Fibroblast of skin of right quadriceps (primary cell): ENCODE data around the gene BTBD9.
"Not testable (repeated sequence)": the region's sequence is repeated elsewhere in the genome, so short reads cannot be mapped to it uniquely, and the experiment has no call there.

Experiments
- DNase-seq: peaks from one replicate; pipeline ENCODE4 v3.0.0-alpha.2; 2013

Gene BTBD9

DNA sequence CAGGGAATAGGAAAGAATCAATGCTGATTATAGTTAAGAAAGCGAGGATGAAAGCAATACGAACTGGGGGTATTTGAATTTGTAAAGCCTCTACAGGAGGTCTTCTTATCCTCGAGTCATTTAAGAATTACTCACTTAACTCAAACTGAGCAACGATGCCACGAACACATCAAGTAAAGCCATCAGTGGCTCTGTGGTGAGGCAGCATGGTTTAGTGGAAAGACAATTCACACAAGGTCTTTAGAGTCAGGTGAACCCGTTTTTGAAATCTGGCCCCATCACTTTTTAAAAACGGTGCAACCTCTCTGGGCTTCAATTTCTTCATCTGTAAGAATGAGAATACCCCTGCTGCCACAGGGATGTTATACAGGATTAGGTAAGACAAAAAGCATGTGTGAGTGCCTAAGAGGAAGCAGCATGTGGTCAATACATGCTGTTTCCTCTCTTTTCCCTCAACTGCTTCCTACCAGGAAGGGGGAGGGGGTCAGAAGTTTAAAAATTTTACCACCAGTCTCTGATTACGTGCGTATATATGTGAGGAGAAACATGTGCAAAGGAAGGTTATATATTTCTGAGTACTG lies 162.0 kb downstream of the BTBD9 start:
- no peak for DNase-seq

DNA sequence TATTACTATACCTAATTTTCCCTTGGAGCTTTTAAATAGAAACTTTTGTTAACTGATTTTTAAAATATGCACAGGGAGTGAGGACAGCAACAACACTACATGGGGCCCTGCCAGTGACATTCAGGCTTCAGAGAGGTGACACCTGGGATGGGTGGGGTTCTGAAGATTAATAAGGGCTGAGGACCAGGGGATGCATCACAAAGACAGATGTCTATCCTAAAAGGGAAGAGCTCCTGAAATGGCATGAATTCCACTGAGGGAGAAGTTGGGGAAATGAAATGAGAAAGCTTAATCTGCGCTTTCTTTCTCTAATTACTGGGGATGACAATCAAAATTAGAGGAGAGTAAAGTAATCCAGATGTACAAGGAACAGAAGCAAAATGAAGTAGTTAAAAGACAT lies 162.8 kb downstream of the BTBD9 start:
- no peak for DNase-seq

DNA sequence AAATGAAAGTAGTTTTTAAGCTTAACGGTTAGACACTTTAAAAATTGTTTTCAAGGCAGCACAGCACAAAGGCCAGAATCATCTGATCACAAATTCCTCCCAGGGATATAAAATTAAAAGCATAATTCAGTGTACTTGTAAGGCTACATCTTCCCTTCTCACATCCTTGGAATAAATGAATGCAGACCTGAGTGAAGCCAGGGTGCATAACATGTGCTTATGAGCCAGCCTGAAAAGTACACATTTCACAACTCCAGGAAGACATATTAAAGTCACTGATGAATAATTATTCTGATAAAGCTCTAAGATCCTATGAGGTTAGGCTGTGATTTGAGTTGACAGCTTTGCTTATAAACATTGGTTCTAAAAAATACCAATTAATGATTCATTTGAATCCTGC lies 163.6 kb downstream of the BTBD9 start:
- DNase-seq: no peak

DNA sequence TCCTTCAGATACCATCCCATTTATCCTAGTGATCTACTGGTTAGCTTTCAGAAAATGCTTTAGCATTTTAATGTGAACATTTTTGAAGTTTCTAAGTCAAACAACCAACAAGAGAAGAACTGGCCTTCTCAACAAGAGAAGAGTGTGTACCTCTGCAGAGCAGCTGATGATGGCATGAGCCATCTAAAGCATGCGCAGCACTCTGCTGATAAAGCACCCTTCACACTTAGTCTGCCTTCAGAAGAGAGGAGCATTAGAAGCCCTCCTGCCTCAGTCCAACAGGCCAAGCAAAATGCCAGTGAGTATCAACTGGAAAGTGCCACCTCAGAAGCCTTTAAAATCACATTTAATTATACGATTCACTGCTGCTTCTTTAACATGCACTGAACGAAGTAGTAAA lies 169.2 kb downstream of the BTBD9 start:
- DNase-seq: no peak

DNA sequence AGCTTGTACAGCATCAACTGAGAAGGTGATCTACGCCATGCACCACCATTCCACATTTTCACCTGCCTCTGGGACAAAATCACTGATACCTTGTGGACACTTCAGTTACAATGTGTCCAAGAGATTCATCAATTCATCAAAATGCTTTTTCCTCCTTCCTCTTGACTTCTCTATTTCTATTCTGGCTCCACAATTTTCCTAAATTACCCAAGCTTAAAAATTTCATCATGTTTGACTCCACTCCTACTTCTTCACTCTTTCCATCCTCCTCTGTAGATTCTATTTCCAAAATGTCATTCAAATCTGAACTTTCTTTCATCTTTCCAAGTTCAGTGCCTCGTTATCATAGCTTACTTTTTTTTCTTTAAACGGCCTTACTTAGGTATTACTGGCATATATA lies 172.2 kb downstream of the BTBD9 start:
- DNase-seq: no peak

DNA sequence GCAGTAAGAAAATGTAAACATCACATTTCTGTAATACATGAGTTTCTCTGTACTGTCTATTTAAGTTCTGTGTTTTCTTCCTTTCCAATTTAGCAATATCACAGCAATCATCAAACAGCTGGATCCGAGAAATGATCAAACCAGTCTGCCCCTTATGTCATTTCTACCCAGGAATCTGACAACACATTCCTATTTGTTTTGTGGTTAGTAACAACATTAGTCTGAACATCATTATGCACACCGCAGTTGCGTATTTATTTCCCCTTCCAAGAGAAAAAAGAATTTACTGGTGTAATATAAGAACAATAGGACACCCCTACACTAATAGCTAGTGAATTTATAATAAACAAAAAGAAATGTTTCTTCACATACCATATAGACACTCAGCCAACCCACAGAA lies 179.5 kb downstream of the BTBD9 start:
- DNase-seq: peak; percentile 91

DNA sequence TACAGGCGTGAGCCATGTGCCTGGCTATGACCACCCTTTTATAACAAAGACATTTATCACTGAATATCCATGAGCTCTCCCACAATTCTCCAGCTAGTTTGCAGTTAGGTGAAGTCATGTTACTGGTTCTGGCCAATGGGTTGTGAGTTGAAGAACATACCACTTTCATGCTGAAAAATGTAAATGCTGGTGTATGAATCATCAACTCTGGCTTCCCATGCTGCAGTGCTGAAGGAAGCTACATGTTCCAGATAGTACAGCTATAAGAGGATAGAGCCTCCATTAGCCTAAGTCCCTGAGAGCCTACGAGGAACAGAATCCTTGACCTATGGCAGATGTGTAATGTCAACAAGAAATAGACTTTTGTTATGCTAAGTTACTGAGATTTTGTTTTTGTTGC lies 180.4 kb downstream of the BTBD9 start:
- peak; percentile 62 for DNase-seq

DNA sequence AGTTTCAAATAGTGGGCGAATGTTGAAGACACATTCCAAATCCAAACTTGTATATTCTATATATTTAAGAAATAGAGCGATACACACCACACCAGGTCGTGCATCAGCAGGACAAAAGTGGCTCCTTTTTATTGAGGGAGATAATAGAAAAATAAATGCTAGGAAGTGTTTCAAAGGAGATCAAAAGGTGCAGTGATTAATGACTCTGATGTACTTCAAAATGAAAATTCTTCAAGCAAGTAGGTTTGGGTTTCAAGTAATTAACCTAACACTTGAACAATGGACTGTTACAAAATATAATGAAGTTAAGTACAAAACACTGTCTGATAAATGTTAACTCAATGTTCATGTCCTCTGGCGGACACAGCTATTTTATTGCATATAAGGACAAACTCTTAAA lies 185.9 kb downstream of the BTBD9 start:
- DNase-seq: no peak

DNA sequence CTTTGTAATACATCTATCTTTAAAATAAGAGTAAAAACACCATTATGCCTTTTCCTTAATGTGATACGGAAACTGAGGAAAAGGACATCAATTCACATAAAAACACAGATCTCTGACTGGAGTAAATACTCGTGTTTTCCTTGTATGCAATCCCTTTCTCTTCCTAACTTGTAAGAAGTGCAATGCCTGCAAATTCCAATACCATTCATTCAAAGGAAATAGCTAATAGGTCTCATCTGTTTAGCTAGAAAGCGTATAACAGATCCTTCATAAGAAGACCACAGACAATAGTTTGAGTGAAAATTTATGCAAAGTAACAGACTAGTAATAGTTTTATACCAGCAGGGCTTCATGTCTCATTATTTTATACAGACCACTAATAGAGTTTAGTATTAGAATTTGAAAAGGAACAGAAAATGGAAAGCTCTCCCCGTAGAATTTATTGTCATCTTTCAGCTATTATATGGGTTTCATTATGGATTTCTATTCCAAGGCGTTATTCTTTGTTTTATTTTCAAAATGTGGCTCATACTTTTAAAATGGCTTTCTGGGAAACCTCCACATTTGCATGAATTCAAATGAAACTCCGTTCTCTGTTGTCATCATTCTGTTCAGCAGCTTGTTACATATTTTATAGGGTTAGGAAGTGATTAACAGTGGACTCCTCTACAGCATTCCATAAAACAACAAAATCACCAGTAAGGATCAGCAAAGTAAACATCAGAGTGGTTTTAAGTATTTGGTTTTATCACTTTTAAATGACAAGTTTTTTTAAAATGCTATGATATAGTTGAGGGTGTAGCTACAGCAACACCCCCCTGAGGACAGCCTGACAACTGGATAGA lies 186.7 kb downstream of the BTBD9 start:
- peak; percentile 38 for DNase-seq

DNA sequence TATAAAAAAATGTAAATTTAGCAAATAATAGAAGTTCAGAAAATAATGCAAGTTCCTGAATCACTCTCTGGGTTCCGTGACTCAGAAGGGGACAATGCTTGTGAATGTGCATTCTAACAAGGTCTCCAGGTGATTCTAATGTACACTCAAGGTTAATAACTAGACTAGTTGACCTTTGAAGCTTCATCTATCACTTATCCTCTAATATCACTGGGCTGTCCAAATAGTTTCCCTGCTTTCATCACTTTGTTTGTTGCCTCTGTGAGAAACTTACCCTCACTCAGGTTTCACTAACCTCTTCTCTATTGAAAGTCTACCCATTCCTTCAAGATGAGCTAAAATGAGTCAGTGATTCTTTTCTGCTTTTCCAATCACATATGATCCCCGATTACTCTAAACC lies 189.0 kb downstream of the BTBD9 start:
- DNase-seq: no peak

DNA sequence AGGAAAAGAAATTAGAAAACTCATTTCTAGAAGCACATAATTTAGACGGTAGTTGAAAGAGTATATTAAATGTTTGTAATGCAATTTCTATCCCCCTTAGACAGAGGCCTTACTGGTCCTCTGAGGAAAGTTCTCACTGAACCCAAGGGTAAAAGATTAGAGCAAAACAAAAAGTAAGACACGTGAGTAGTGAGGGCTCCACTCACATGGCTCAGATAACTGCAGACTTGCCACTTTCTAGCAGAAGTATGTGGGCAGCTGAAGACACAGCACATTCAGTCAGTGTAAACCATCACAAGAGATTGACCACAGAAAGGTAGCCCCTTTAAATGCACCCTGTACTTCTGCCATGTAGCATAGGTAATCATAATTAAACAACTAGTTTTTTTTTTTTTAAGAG lies 193.8 kb downstream of the BTBD9 start:
- no peak for DNase-seq

DNA sequence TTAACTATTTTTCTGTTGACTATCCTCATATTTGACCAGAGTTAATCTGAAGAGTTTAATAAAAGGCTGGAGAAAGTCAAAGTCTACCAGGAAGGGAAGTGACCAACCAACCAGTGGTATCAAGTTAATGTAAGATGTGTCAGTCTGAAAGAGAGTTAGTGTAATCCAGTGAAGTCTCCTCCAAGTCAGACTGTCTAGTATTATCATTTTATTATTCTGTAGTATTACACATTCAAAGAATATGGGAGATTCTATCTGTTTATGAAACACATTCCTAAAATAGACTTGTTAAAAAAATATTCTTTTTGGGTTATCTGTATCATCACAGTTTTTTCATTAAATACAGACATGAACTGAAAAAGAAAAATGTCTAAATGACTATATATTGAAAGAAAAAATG lies 194.4 kb downstream of the BTBD9 start:
- peak; percentile 10 for DNase-seq

DNA sequence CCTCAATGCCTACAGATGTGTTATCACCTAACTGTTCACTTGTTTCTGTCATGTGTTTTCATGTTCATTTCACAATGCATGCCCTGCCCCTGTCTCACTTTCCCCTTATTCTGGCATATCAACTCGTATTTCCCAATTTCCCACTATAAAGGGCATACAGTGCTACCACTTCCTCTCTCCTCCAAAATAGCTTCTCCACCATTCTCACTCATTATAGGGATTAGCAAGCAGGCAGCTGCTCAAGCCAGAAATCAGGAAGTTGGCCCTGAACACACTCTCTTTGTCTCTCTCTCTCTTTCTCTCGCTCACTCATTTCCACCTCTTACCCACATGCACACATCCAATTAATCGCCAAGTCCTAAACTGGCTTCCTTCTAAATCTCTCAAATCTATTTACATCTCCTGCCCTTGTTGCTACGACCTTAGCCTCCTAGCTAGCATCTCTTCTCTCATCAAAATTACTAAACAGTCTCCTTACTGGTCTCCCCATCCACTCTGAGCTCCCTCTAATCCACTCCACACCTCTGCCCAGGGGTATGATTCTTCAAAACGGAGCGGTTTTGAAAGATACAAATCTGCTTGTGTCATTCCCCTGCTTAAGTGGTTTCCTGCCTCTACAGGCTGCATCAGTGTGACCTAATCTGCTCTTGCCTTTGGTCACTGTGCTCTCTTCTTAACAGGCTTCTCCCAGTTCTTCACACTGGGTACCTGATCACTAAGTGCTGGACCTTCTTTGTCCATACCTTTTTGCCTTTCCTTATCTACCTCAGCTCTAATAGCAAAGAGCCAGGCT lies 196.2 kb downstream of the BTBD9 start:
- DNase-seq: no peak

DNA sequence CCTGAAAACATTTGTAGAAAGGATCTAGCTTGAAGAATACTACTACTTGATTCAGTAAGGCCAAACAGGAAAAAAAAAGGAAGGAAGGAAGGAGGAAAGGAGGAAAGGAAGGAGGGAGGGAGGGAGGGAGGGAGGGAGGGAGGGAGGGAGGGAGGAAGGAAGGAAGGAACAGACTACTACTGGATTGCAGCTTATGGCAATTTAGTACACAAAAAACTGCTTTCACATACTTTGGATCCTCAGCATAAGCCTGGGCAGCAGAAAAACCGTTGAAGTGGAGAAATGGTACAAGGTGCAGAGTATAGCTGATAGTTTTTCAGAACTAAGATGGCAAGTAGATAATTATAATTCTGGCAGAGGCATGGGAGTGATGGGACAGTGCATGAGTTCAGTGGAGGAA lies 201.6 kb downstream of the BTBD9 start:
- DNase-seq: no peak

DNA sequence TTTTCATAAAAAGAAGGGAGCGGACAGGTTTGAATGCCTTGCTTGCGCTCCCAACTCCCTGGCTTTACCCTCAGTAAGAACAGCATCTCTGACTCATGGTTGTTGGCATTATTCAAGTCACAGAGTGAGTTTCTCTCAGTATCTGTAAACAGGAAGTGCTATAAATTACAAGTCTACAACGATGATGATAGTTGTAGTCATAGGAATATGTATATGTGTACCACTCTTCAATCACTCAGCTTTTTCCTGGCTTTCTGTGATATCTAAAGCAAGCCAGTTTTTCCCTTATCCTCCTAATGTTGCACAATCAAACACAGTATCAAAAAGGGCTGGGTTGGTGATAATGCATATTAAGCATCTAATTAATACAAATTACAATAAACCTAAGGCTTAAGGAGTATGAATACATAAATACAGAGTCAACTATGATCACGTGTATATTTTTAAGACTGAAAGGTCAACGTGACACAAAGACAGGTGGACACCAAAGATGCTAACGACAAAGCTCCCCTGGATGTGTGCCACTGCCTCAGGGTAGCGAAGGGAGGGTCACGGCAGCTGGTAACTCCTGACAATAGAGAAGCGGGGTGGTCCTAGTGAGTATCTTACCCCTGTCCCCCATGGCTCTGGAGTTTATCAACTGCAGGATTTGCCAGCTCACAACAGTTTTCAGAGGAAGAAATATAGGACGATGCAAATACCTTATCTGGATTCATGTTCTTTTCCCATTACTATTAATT lies 202.8 kb downstream of the BTBD9 start:
- peak; percentile 68 for DNase-seq

DNA sequence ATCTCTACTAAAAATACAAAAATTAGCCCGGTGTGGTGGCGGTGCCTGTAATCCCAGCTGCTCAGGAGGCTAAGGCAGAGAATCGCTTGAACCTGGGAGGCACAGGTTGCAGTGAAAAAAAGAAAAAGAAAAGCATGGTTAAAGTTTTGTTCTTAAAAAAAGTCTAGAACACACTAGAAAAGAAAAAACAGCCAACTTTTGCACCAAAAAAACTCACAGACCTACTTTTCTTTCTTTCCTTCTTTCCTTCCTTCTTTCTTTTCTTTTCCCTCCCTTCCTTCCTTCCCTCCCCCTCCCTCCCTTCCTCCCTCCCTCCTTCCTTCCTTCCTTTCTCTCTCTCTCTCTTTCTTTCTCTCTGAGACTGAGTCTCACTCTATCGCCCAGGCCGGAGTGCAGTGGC lies 204.4 kb downstream of the BTBD9 start:
- no peak for DNase-seq

DNA sequence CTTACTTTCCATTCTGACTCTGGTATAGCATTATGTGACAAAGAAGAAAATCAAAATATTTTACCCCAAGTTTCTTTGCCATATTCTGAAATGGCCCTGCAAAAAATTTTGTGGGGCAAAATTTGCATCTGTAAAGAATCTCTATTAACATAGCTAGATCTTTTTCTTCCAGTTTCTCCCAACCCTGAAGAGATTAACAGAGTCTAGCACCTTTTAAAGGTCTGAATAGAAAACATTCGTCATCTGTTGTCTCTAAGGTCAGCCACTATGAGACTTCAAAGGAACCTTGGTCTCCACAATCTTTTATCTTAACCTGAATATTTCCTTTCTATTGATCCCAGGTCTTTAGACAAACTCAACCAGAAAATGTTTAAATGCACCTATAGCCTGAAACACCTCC lies 205.7 kb downstream of the BTBD9 start:
- no peak for DNase-seq

DNA sequence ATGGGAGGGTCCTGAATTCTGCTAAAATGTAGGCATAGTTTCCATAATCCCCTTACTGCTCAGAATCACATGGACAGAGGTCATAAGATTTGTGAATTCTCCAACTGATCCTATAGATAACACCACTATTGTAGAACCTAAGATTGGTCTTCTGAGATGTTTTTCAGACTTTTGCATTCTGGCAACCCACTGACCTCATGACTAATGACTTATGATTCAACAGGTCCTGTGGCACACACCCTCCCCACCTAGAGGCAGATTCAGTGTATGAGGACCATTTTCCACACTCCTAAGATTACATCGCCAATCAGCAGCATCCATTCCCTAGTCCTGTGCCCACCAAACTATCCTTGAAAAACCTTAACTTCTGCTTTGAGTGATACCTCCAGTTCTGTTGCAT lies 207.2 kb downstream of the BTBD9 start:
- DNase-seq: no peak

DNA sequence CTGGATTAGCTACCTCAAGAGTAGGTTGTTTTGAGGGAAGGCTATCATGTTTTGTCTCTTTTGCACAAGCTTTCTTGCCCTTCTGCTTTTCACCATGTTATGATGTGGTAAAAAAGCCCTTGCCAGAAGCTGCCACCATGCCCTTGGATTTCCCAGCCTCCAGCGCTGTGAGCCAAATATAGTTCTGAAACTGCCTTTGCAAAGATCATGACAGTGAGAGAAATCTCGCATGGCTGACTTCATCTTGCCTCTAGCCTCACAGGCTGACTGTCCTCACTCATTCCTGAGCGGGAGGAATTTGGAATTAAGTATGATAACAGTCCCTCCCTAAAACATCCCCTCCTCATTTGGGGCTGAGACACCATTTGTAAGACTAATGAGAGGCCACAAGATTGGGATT lies 207.7 kb downstream of the BTBD9 start:
- no peak for DNase-seq

DNA sequence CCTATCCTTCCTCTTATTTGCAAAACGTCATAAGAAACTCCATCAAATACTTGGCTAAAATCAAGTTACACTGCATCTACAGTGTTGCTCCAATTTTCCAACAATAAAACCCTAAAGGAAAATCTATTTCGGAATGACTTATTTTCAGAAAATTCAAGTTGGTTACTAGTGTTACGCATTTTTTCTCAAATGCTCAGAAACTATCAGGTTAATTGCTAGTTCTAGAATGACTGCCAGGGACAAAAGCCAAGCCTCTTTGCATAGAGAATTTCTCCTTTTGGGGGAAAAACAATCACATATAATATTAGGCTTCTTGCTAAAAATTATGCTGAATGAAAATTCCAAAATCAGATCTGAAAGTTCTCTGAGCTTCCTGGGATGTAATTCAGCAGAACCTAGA lies 210.2 kb downstream of the BTBD9 start:
- no peak for DNase-seq

DNA sequence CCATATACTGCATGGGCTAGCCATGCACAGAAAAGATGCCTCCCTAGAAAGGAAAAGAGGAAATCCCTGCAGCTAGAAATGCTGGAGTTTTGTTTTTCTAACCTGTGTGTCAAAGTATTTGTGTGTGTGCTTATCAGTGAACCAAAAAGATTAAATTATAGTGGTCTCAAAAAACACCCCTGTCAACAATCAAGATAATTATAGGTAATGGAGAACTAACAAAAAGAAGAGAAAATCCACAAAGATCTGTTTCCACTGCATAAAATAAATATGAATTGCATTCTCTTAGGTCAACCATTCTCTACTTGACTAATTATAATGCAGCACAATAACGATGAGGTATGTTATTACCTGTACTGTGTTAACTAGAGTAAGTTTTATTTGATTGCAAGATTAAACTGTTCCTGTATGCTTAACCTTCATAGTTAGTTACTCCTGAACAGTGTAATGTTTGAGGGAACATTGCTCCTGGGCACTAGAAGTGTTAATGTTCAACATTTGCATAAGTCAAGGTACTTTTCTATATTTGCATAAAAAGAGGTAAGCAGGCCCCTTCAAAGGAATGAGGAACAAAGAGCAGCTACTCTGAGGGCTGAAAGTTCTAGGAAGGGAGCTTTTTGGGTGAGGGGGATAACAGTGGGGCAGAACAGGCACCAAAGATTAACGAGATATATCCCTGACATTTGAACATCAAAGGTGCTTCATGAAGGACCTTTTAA lies 212.1 kb downstream of the BTBD9 start:
- DNase-seq: no peak

DNA sequence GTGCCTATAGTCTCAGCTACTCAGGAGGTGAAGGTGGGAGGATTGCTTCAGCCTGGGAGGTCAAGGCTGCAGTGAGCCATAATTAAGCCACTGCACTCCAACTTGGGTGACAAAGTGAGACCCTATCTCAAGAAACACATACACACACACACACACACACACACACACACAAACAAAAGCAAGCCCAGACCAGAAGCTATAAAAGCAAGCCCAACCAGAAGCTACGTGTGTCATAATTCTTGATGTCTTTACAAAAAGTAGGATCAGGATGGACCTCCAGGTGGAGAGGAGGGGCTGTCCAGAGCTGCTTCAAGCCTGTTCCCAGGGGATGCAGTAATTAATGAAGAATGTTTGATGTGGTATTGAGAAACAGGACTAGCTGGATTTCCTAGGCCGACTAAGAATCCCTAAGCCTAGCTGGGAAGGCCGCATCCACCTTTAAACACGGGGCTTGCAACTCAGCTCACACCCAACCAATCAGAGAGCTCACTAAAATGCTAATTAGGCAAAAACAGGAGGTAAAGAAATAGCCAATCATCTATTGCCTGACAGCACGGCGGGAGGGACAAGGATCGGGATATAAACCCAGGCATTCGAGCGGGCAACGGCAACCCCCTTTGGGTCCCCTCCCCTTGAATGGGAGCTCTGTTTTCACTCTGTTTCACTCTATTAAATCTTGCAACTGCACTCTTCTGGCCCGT lies 213.8 kb downstream of the BTBD9 start:
- DNase-seq: not testable (repeated sequence)
